B cell (primary cell): ENCODE results near the gene CCDC9. TPM values are rescaled to one million over a fixed set of nuclear protein-coding genes. Genes with fewer than 3 reads are reported as not detected.
A peak's percentile ranks its signal among the peaks of the same experiment; 100 is the strongest.

ENCODE experiments used
- ATAC-seq: fragments of 200-7000 bp; cut with Tn5 transposase; one replicate; pipeline ENCODE4 v1.10.0; 2021; ENCODE audit warnings: low read depth, mild to moderate bottlenecking, moderate number of reproducible peaks, moderate library complexity
- CTCF ChIA-PET: fragments of 350-600 bp; sonication (Branson Sonifier 250); formaldehyde crosslinking; loops from one replicate; lab custom pipeline; 2021; ENCODE audit warnings: antibody characterized with exemption, inconsistent platforms; lab: Charles Lee
- POLR2A ChIA-PET: fragments of 350-600 bp; sonication (Branson Sonifier 250); formaldehyde crosslinking; loops from one replicate; lab custom pipeline; 2021; ENCODE audit warnings: antibody characterized with exemption; lab: Charles Lee
- DNase-seq: peaks from one replicate; pipeline ENCODE4 v3.0.0; 2013
- H2AFZ ChIP-seq: 2 replicates; pipeline ENCODE4 v1.6.1; 2012; ENCODE audit warnings: mild to moderate bottlenecking, low read depth, low read length; ENCODE audit not compliant: insufficient read depth, poor library complexity, severe bottlenecking
- H3K27ac ChIP-seq, 2 donors: 1 replicate in 1 of 2; 2 replicates in 1 of 2; pipeline ENCODE4 v1.5.1; 2012 to 2013; ENCODE audit warnings: low read length in 2 of 2, mild to moderate bottlenecking in 2 of 2, moderate library complexity in 1 of 2
- H3K27me3 ChIP-seq, 4 experiments: fragments of 200-600 bp in 1 of 4; sonication (generic) in 1 of 4; replicated peaks in 1 of 4; 1 replicate in 2 of 4; 2 replicates in 2 of 4; pipeline versions ENCODE4 v1.6.1 to v1.7.0; 2013 to 2016; ENCODE audit warnings: low read length in 3 of 4, mild to moderate bottlenecking in 2 of 4, mixed read lengths in 1 of 4, moderate library complexity in 1 of 4; ENCODE audit not compliant: insufficient read depth in 4 of 4, control insufficient read depth in 3 of 4; ENCODE audit errors: control extremely low read depth in 1 of 4
- H3K36me3 ChIP-seq, 2 experiments: replicated peaks in 1 of 2; 1 replicate in 1 of 2; 2 replicates in 1 of 2; pipeline versions ENCODE4 v1.6.1 to v1.7.1; 2013; ENCODE audit warnings: low read length in 1 of 2; ENCODE audit not compliant: insufficient read depth in 2 of 2, control insufficient read depth in 1 of 2; ENCODE audit errors: control extremely low read depth in 1 of 2, extremely low read depth in 1 of 2
- H3K4me1 ChIP-seq, 2 donors: fragments of 200-600 bp in 1 of 2; sonication (generic) in 1 of 2; 1 replicate in 1 of 2; 2 replicates in 1 of 2; pipeline versions ENCODE4 v1.5.1 to v1.6.1; 2013 to 2017; ENCODE audit warnings: low read length in 2 of 2; ENCODE audit not compliant: control insufficient read depth in 2 of 2, insufficient read depth in 2 of 2
- H3K4me2 ChIP-seq: replicated peaks from 2 replicates; pipeline ENCODE3; 2012; ENCODE audit warnings: mild to moderate bottlenecking, low read depth, low read length; ENCODE audit not compliant: poor library complexity, severe bottlenecking
- H3K4me3 ChIP-seq, 5 experiments: fragments of 200-600 bp in 1 of 5; sonication (generic) in 1 of 5; 1 replicate in 3 of 5; 2 replicates in 2 of 5; pipeline versions ENCODE4 v1.5.1 to v1.7.0; 2011 to 2016; ENCODE audit warnings: low read length in 4 of 5, mild to moderate bottlenecking in 4 of 5, low read depth in 2 of 5, control low read depth in 1 of 5, moderate library complexity in 1 of 5; ENCODE audit not compliant: insufficient read depth in 1 of 5; ENCODE audit errors: control extremely low read depth in 1 of 5, extremely low read depth in 1 of 5
- H3K79me2 ChIP-seq: fragments of 200-600 bp; sonication (generic); one replicate; pipeline ENCODE4 v1.6.0; 2016; ENCODE audit warnings: low read length; ENCODE audit not compliant: control insufficient read depth, insufficient read depth
- H3K9ac ChIP-seq: fragments of 200-600 bp; sonication (generic); 2 replicates; pipeline ENCODE4 v1.6.1; 2017; ENCODE audit warnings: mild to moderate bottlenecking, low read length, moderate library complexity
- H3K9me3 ChIP-seq, 3 donors: one replicate each; pipeline versions ENCODE4 v1.6.1 to v1.7.1; 2013; ENCODE audit warnings: low read length in 2 of 3; ENCODE audit not compliant: control insufficient read depth in 2 of 3, insufficient read depth in 1 of 3; ENCODE audit errors: control extremely low read depth in 1 of 3
- H4K20me1 ChIP-seq: 2 replicates; pipeline ENCODE4 v1.6.0; 2012; ENCODE audit warnings: mild to moderate bottlenecking, low read length; ENCODE audit not compliant: insufficient read depth, control insufficient read depth, poor library complexity, severe bottlenecking
- H3K27ac Mint-ChIP-seq: one replicate; pipeline ENCODE4 v1.8.0; 2021; ENCODE audit warnings: mixed read lengths
- H3K27me3 Mint-ChIP-seq: one replicate; pipeline ENCODE4 v1.8.0; 2021; ENCODE audit warnings: mixed read lengths
- H3K4me1 Mint-ChIP-seq: one replicate; pipeline ENCODE4 v1.8.0; 2021; ENCODE audit warnings: mixed read lengths
- H3K4me3 Mint-ChIP-seq: one replicate; pipeline ENCODE4 v1.8.0; 2021; ENCODE audit warnings: mixed read lengths
- H3K9me3 Mint-ChIP-seq: one replicate; pipeline ENCODE4 v1.8.0; 2022; ENCODE audit warnings: mixed read lengths; ENCODE audit not compliant: insufficient read depth
- EZH2 ChIP-seq: IDR thresholded peaks from 2 replicates; pipeline ENCODE4 v1.6.1; 2012; ENCODE audit warnings: borderline replicate concordance, low read depth, mild to moderate bottlenecking, moderate library complexity, low read length; ENCODE audit not compliant: insufficient read depth, poor library complexity, severe bottlenecking
- WGBS: methylation state at CpG from one replicate; pipeline ENCODE4 v1.1.5; 2013; ENCODE audit warnings: missing lambda C conversion rate; ENCODE audit not compliant: insufficient coverage; 5-methylcytosine and 5-hydroxymethylcytosine counted together
- intact Hi-C: fragments of 100-400 bp; cut with micrococcal nuclease; formaldehyde crosslinking; loops from one replicate; pipeline ENCODE4 v1.10.0; 2022
- polyA plus RNA-seq: library from polyadenylated mRNA; depleted of rRNA; stranded (reverse); fragments of >200 nt; gene quantifications from 2 replicates; pipeline ENCODE4 v1.2.3, GENCODE V29; 2012
- total RNA-seq, 2 donors: library from RNA; stranded (reverse); fragments of 120-200 nt in 1 of 2; gene quantifications; 1 replicate in 1 of 2; 2 replicates in 1 of 2; pipeline versions ENCODE4 v1.2.3 to v1.2.4, GENCODE V29; 2013 to 2022
- TF ChIP-seq, protein P1 (sequence below): fragments of 200-600 bp; IDR thresholded peaks from one replicate; pipeline ENCODE4 v1.8.0; 2022; ENCODE audit warnings: antibody characterized with exemption, mild to moderate bottlenecking

Gene CCDC9
- total and polyA plus RNA-seq, 2 donors (not counting 1 experiment from before 2014, with no cell fraction given) = 12.3 to 54.7 TPM

DNA sequence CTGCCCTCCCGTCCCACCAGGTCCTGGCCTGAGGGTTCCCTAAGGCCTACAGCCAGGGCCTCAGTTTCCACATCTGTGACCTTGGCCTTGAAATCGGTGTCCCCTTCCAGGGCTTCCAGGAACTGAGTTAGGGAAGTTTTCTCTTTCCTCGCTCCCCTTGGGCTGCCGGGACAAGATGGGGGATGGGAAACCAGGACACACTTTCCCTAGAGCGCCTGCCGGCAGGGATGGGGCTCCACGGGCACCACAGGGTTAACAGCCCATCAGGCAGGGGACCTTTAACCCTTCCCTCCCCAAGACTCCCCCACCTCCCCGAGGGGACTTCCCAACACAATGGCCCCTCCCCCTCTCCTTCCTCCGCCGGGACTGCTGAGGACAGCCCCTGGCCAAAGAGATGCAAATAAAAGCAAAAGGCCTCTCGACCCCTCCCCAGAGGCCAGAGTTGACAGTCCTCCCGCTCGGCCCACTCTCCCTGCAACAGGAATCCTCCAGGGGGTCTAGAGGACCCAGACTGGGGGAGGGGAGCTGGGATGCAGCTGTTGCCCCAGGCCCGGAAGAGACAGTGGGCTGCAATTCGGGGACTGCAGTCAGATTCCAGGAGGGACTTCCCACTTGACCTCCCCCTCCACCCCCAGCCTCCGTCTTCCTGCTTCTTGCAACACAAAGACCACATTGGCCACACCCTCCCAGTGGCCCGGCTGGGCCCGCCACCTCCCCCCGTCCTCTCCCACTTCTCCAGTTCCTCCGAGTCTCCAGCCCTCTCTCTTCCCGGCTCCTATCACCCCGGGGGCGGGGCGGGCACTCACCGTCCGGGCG lies 28.8 kb upstream of the CCDC9 start:
- Histone ChIP-seq H4K20me1 (peaks cover 22% of the 10 kb centered on the region), H3K9me3 (no peaks in the 10 kb centered on the region), H3K4me3 (peak overlapping the region; percentile 28 to 95 (median 55)), H3K4me2 (peak overlapping the region; percentile 100), H3K27ac (peak overlapping the region; percentile 82 to 93), H3K27me3 (peaks cover 0 to 34% (median 1%) of the 10 kb centered on the region in 4 experiments), H3K4me1 (peaks cover 51 to 60% of the 10 kb centered on the region in 2 donors), H3K79me2 (no peaks in the 10 kb centered on the region), H2AFZ (no peak overlapping the region), H3K9ac (peak overlapping the region; percentile 89), H3K36me3 (no peaks in the 10 kb centered on the region)
- H3K27ac Mint-ChIP-seq = peak overlapping the region; percentile 84
- ChIA-PET POLR2A (interaction anchor here (1.0 to 3.4 kb wide), 5 partner anchors 16 to 116 kb away, joined by 10 to 37 read pairs (median 30); partner anchors contain the start of genes CCDC9, INAFM1 and ZC3H4), CTCF (interaction anchor here (5.7 to 7.3 kb wide), 2 partner anchors 17 to 18 kb away, joined by 90 to 99 read pairs; no protein-coding TSS in a partner anchor)
- H3K27me3 Mint-ChIP-seq = no peaks in the 10 kb centered on the region
- intact Hi-C loops = loop anchor here (2.0 to 5.0 kb wide), 4 partner anchors 17 to 440 kb away; partner anchors contain the start of genes INAFM1 and SLC1A5
- H3K4me3 Mint-ChIP-seq = peak overlapping the region; percentile 90
- whole genome bisulfite sequencing = 3% methylated on average over 19 of the region's 27 CpGs
- ATAC-seq (no peak), DNase-seq (peak; percentile 67)
- H3K9me3 Mint-ChIP-seq = no peaks in the 10 kb centered on the region
- TF ChIP-seq, protein P1, sequence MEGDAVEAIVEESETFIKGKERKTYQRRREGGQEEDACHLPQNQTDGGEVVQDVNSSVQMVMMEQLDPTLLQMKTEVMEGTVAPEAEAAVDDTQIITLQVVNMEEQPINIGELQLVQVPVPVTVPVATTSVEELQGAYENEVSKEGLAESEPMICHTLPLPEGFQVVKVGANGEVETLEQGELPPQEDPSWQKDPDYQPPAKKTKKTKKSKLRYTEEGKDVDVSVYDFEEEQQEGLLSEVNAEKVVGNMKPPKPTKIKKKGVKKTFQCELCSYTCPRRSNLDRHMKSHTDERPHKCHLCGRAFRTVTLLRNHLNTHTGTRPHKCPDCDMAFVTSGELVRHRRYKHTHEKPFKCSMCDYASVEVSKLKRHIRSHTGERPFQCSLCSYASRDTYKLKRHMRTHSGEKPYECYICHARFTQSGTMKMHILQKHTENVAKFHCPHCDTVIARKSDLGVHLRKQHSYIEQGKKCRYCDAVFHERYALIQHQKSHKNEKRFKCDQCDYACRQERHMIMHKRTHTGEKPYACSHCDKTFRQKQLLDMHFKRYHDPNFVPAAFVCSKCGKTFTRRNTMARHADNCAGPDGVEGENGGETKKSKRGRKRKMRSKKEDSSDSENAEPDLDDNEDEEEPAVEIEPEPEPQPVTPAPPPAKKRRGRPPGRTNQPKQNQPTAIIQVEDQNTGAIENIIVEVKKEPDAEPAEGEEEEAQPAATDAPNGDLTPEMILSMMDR = no peak
- no peak for TF ChIP-seq EZH2
- peaks cover 27% of the 10 kb centered on the region for H3K4me1 Mint-ChIP-seq
